IPS DF 4.7 (cell line): ENCODE measurements around the gene GRIA4.
"Not testable (repeated sequence)": the region's sequence is repeated elsewhere in the genome, so short reads cannot be mapped to it uniquely, and the experiment has no call there.

ENCODE experiments used
- DNase-seq: peaks from one replicate; pipeline ENCODE4 v3.0.0-alpha.2; 2013; ENCODE audit warnings: low spot score; ENCODE audit errors: extremely low read depth

The GRIA4 gene

DNA sequence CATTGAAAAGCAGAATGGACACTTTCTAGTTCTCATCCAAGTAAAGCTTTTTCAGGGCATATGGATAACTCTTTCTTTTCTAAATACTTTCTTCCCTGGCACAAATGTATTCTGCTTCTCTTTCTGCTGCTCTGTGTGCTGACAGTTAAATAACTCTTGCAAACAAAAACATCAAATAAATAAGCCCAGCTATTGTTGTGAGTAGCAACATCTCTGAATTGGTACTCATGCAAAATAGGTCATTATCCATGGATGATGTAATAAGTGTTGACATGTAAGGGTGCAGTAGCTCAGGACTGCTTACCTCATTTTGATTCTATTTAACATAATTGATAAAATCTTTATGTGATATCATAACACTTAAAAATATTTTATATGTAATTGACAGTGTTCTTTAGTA is 247.9 kb downstream of the GRIA4 start:
- no peak for DNase-seq

- DNase-seq, result no peak
Measured at GRCh38 chr11:105858841-105859240, 249.0 kb downstream of the GRIA4 start.

GRCh38 chr11:105860105-105860504 is 250.2 kb downstream of the GRIA4 start:
- no peak for DNase-seq

GRCh38 chr11:105861225-105861624 is 251.4 kb downstream of the GRIA4 start:
- no peak for DNase-seq

GRCh38 chr11:105862736-105863367 is 253.0 kb downstream of the GRIA4 start:
- no peak for DNase-seq

DNA sequence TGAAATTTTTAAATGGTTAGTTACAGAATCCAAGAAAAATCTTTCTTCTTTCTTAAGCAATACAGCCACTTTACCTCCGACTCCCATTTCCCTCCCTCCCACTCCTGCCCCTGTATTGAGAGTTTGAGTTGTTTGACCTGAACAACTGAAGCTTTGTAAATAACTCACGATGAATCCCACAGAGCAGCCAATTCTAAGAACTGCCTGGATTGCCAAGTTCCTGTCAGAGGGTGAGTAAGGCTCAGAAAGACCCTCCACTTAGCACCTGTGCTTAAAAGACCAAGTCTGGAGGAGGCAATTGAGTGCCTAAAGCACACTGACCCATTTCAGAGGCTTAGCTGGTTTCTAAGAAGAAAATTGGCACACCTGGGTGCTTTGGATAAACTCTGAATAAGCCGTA is 253.7 kb downstream of the GRIA4 start:
- no peak for DNase-seq

DNA sequence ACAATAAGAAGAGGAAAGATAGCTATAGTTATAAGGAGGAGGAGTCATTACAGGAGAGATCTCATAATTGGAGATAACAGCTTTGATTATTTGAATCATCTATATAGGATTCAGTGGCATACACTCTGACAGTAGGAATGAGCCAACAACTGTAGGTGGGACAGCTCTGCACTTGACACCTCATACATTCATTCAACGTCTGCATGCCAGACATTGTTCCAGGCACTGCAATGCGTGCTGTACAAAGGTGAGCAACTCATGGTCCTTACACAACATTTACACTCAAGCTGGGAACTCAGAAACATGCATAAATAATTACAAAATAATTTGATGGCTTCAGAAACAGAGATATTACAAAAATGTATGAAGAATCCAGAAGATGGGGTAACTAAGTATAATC is 257.9 kb downstream of the GRIA4 start:
- no peak for DNase-seq

DNA sequence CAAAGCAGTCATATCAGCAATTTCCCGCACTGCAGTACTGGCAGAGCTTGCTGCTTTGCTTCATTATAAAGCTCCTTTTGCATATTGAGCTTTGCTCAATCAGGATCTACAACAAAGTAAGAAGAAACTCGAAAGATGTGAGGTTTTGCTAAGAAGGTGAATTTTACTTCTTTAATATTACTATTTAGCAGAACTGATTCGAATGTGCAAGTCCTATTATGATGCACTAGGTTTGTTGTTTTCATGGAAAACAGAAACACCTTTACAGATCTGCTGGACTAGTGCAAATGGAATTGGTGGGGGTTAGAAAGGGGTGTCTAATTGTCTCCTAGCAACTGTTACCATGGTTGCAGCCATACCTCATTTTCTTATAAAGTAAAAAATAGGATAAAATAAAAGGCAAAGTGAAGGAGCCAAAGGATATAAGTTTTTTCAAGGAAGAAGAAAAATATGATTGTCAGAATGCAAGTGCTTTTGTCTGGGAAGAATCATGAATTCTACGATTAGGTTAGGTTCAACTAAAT is 259.0 kb downstream of the GRIA4 start:
- DNase-seq, result no peak

DNA sequence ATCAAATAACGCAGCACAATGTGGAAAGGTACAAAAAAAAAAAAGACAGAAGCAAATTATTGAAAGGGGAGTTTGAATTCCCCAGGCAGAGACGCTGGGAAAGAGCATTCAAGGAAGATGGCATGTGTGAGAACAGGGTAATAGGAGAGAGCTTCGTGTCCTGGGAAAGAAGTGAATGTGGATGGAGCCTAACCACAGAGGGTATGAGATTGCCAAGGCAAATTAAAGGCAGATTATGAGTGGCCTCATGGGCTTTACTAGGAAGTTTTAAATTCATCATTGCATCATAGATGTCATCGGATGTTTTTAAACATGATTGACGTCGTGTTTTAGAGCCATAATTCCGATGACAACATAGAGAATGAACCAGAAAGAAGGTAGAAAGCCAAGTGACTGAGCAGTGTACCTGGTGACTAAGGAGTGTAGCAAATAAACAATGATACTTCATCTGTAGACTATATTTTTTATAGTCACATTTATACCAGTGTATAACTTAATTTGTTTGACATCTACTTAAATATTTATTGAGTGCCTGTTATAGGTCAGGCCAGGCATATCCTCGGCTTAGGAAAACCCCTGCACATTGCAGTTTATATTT is 260.7 kb downstream of the GRIA4 start:
- DNase-seq, result no peak

DNA sequence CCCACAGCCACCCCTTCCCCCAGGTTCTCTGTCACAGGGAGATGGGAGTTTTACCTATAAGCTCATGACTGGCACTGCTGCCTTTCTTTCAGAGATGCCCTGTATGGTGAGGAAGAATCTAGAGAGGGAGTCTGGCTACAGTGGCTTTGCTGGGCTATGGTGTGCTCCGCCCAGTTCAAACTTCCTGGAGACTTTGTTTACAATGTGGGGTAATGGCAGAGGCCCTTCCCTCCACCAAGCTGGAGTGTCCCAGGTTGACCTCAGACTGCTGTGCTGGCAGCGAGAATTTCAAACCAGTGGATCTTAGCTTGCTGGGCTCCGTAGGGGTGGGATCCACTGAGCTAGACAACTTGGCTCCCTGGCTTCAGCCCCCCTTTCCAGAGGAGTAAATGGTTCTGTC is 268.6 kb downstream of the GRIA4 start:
- no peak for DNase-seq

DNA sequence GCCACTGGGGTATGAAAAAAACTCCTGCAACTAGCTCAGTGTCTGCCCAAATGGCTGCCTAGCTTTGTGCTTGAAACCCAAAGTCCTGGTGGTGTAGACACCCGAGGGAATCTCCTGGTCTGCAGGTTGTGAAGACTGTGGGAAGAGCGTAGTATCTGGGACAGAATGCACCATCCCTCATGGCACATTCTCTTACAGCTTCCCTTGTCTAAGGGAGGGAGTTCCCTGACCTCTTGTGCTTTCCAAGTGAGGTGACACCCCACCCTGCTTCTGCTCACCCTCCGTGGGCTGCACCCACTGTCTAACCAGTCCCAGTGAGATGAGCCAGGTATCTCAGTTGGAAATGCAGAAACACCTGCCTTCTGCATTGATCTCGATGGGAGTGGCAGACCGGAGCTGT is 269.1 kb downstream of the GRIA4 start:
- not testable (repeated sequence) for DNase-seq

GRCh38 chr11:105881027-105881426 is 271.2 kb downstream of the GRIA4 start:
- no peak for DNase-seq

DNA sequence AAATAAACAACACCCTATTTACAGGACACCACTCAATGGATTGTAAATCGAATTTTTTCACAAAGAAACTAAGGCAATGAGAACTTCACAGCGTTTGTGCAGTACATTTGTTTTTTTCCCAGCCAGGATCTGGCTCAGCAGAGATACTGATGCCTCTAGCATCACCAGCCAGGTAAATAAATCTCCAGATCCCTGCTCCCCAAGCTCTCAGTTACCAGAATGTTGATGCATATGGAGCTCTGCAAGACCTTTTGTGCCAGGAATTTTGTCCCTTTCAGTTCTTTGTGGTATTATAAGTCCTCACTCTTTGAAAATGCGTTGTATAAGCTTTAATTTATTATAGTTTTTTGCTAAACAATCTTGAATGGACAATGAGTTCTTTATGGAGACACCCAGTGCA is 274.6 kb downstream of the GRIA4 start:
- no peak for DNase-seq

- no peak for DNase-seq
Measured at GRCh38 chr11:105891685-105892084, 281.8 kb downstream of the GRIA4 start.

DNA sequence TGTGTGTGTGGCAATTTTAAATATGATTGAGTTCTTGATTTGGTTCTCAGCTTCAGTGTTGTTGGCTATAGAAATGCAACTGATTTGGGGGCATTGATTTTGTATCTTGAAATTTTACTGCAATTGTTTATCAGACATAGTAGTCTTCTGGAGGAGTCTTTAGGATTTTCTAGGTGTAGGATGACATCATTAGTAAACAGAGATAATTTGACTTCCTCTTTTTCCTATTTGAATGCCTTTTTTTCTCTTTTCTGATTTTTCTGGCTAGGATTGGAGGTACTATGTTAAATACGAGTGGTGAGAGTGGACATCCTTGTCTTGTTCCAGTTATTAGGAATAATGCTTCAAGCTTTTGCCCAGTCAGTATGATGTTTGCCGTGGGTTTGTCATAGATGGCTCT is 287.3 kb downstream of the GRIA4 start:
- no peak for DNase-seq

- DNase-seq, result no peak
Measured at GRCh38 chr11:105899772-105900171, 289.9 kb downstream of the GRIA4 start.

GRCh38 chr11:105900515-105901035 is 290.7 kb downstream of the GRIA4 start:
- no peak for DNase-seq

- no peak for DNase-seq
Measured at GRCh38 chr11:105903113-105903512, 293.2 kb downstream of the GRIA4 start.

- no peak for DNase-seq
Measured at GRCh38 chr11:105906517-105906916, 296.6 kb downstream of the GRIA4 start.

GRCh38 chr11:105907319-105907718 is 297.4 kb downstream of the GRIA4 start:
- DNase-seq, result no peak

GRCh38 chr11:105910095-105910715 is 300.3 kb downstream of the GRIA4 start:
- DNase-seq, result no peak

GRCh38 chr11:105911454-105911853 is 301.6 kb downstream of the GRIA4 start:
- DNase-seq, result no peak

- DNase-seq, result no peak
Measured at GRCh38 chr11:105912666-105913065, 302.8 kb downstream of the GRIA4 start.
